HepG2 (cell line): ENCODE measurements around the gene ATP2A2. TPM values are rescaled to one million over a fixed set of nuclear protein-coding genes. Genes with fewer than 3 reads are reported as not detected.
A peak's percentile ranks its signal among the peaks of the same experiment; 100 is the strongest.

Source experiments
- ARHGAP35 ChIP-seq: sonication (generic); formaldehyde crosslinking; IDR thresholded peaks from 2 replicates; pipeline ENCODE4 v1.9.0; 2022; ENCODE audit warnings: mild to moderate bottlenecking, inconsistent platforms, moderate library complexity, missing genetic modification reagents, borderline replicate concordance
- ARNT2 ChIP-seq: sonication (generic); formaldehyde crosslinking; IDR thresholded peaks from 2 replicates; pipeline ENCODE4 v1.8.0; 2022; ENCODE audit warnings: mild to moderate bottlenecking, low read depth, missing genetic modification reagents, moderate library complexity
- ATF7 ChIP-seq, 2 experiments: fragments of 450-650 bp in 1 of 2; sonication (generic) in 1 of 2; formaldehyde crosslinking in 1 of 2; IDR thresholded peaks; 2 replicates each; pipeline versions ENCODE4 v1.4.0 to v1.6.1; 2016 to 2020; ENCODE audit warnings: antibody characterized with exemption in 1 of 2, mild to moderate bottlenecking in 1 of 2, missing genetic modification reagents in 1 of 2
- ATF7-NPFF ChIP-seq: sonication (generic); formaldehyde crosslinking; IDR thresholded peaks from 2 replicates; pipeline ENCODE4 v1.8.1; 2023; ENCODE audit warnings: mild to moderate bottlenecking, low read depth, missing genetic modification reagents, moderate library complexity
- ATRX ChIP-seq: sonication (generic); formaldehyde crosslinking; IDR thresholded peaks from 2 replicates; pipeline ENCODE4 v1.4.0; 2020; ENCODE audit warnings: missing genetic modification reagents, borderline replicate concordance
- CHCHD3 ChIP-seq: sonication (generic); formaldehyde crosslinking; IDR thresholded peaks from 2 replicates; pipeline ENCODE4 v1.8.0; 2022; ENCODE audit warnings: mild to moderate bottlenecking, missing genetic modification reagents, moderate library complexity
- DR1 ChIP-seq: sonication (generic); formaldehyde crosslinking; IDR thresholded peaks from 2 replicates; pipeline ENCODE4 v1.8.0; 2021; ENCODE audit warnings: mild to moderate bottlenecking, missing genetic modification reagents, inconsistent platforms
- GABPB1 ChIP-seq: IDR thresholded peaks from 2 replicates; pipeline ENCODE4 v1.6.1; 2016; ENCODE audit warnings: mild to moderate bottlenecking, missing genetic modification reagents, moderate library complexity, missing compliant biosample characterization
- HOXA5 ChIP-seq: sonication (generic); formaldehyde crosslinking; IDR thresholded peaks from 2 replicates; pipeline ENCODE4 v1.4.0; 2020; ENCODE audit warnings: missing genetic modification reagents
- HOXA9 ChIP-seq: sonication (generic); formaldehyde crosslinking; IDR thresholded peaks from 2 replicates; pipeline ENCODE4 v1.8.1; 2022; ENCODE audit warnings: missing genetic modification reagents, mild to moderate bottlenecking, moderate library complexity, borderline replicate concordance
- NKX3-1 ChIP-seq: sonication (generic); formaldehyde crosslinking; IDR thresholded peaks from 2 replicates; pipeline ENCODE4 v1.5.0; 2020; ENCODE audit warnings: missing genetic modification reagents
- PHF20 ChIP-seq: sonication (generic); formaldehyde crosslinking; IDR thresholded peaks from 2 replicates; pipeline ENCODE4 v1.5.0; 2020; ENCODE audit warnings: mild to moderate bottlenecking, missing genetic modification reagents
- PHF8 ChIP-seq: sonication (generic); formaldehyde crosslinking; IDR thresholded peaks from 2 replicates; pipeline ENCODE4 v1.5.0; 2020; ENCODE audit warnings: missing genetic modification reagents
- SUZ12 ChIP-seq: fragments of 150-350 bp; IDR thresholded peaks from 2 replicates; pipeline ENCODE4 v1.6.1; 2014; ENCODE audit warnings: low read depth, low read length
- ZNF232 ChIP-seq: sonication (generic); formaldehyde crosslinking; IDR thresholded peaks from 2 replicates; pipeline ENCODE4 v1.4.0; 2020; ENCODE audit warnings: missing genetic modification reagents, borderline replicate concordance
- ZNF331 ChIP-seq: sonication (generic); formaldehyde crosslinking; IDR thresholded peaks from 2 replicates; pipeline ENCODE4 v1.4.0; 2020; ENCODE audit warnings: missing genetic modification reagents
- ZNF567 ChIP-seq: sonication (generic); formaldehyde crosslinking; IDR thresholded peaks from 2 replicates; pipeline ENCODE4 v1.8.1; 2023; ENCODE audit warnings: mild to moderate bottlenecking, missing genetic modification reagents, borderline replicate concordance
- ZNF720 ChIP-seq: sonication (generic); formaldehyde crosslinking; IDR thresholded peaks from 2 replicates; pipeline ENCODE4 v1.4.0; 2020; ENCODE audit warnings: missing genetic modification reagents
- polyA plus RNA-seq, 8 experiments: library from polyadenylated mRNA; depleted of rRNA in 3 of 8; stranded (reverse) in 7 of 8; unstranded in 1 of 8; fragments of >200 nt; fragmentation: Illumina TruSeq in 4 of 8; extraction: Trizol in 4 of 8; gene quantifications; 2 replicates each; pipeline versions ENCODE4 v1.2.1 to v1.2.3, GENCODE V29; 2011 to 2016; ENCODE audit warnings: low read depth in 4 of 8, missing spikeins in 1 of 8, mixed read lengths in 1 of 8; ENCODE audit not compliant: insufficient read depth in 1 of 8
- total RNA-seq, 5 experiments: library from RNA; depleted of rRNA; stranded (reverse); fragments of >200 nt; fragmentation: Illumina TruSeq; extraction: Trizol; gene quantifications; 2 replicates each; pipeline ENCODE4 v1.2.3, GENCODE V29; 2016; ENCODE audit warnings: low read depth in 1 of 5
- TF ChIP-seq, protein P1 (sequence below): sonication (generic); formaldehyde crosslinking; IDR thresholded peaks from 2 replicates; pipeline ENCODE4 v1.8.0; 2022; ENCODE audit warnings: low read depth, missing genetic modification reagents
- TF ChIP-seq, protein P2 (sequence below): sonication (generic); formaldehyde crosslinking; IDR thresholded peaks from 2 replicates; pipeline ENCODE4 v1.5.0; 2020; ENCODE audit warnings: missing genetic modification reagents
- TF ChIP-seq, protein P3 (sequence below): sonication (generic); formaldehyde crosslinking; IDR thresholded peaks from 2 replicates; pipeline ENCODE4 v1.5.0; 2020; ENCODE audit warnings: missing genetic modification reagents
- TF ChIP-seq, protein P4 (sequence below): sonication (generic); formaldehyde crosslinking; IDR thresholded peaks from 2 replicates; pipeline ENCODE4 v1.8.1; 2022; ENCODE audit warnings: mild to moderate bottlenecking, missing genetic modification reagents

Gene ATP2A2
- total and polyA plus RNA-seq, 2 of the 13 experiments (the other 11 are each of a cell fraction or from before 2014, with no cell fraction given), result 35.4 to 85.5 TPM

DNA sequence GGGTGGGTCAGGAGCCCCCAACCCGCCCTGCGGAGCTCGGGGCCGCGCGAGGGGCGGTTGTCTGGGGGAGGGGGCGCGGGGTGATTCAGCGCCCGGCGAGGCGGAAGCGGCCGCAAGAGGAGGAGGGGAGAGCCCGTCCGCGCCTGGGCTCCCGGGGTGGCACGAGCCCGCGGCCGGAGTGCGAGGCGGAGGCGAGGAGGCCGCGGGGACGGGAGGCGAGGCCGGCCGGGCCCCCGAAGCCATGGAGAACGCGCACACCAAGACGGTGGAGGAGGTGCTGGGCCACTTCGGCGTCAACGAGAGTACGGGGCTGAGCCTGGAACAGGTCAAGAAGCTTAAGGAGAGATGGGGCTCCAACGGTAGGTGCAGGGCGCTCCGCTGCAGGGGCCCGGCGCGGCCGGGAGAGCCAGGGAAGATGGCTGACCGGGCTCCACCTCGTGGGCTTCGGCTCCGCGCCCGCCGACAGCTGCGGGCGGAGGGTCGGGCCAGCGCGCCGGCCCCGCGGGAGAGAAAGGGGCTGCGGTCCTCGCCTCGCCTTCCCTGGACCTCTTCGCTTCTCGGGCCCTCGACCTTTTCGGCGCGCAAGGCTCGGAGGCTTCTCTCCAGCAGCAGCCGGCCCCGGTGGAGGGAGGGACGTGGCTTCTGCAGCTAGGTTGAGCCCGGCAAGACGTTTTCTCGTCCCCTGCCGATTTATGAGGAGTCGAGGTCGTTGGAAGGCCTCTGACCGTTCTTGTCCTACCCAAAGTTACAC is 677 bp downstream of the ATP2A2 start (continued):
- TF ChIP-seq ZNF232 (CRISPR knock-in tag) (0 out of 2 replicates have a peak, but pooled peaks have one; percentile 49), ZNF720 (CRISPR knock-in tag) (no peak), NKX3-1 (CRISPR knock-in tag) (peak; percentile 41; the same call in 1 of the 2 replicates), ATF7 (IDR thresholded peaks at IDR 0.05) (no peak), ATF7 (CRISPR knock-in tag; IDR thresholded peaks at IDR 0.05) (no peak; the same call in 1 of the 2 replicates), ARNT2 (peak; percentile 97), HOXA9 (CRISPR knock-in tag) (0 out of 2 replicates have a peak, but pooled peaks have one; percentile 12), ZNF567 (CRISPR knock-in tag) (no peak), CHCHD3 (peak; percentile 73; the same call in 1 of the 2 replicates), GABPB1 (CRISPR knock-in tag) (peak; percentile 77), HOXA5 (CRISPR knock-in tag) (peak; percentile 64; the same call in 1 of the 2 replicates), PHF8 (CRISPR knock-in tag) (peak; percentile 46; the same call in 1 of the 2 replicates), ATF7-NPFF (peak; percentile 72; the same call in 1 of the 2 replicates), PHF20 (peak; percentile 55; the same call in 1 of the 2 replicates), DR1 (CRISPR knock-in tag) (no peak), ZNF331 (CRISPR knock-in tag) (no peak), ATRX (CRISPR knock-in tag) (no peak), SUZ12 (no peak), ARHGAP35 (peak; percentile 43; the same call in 1 of the 2 replicates)
- TF ChIP-seq, protein P1, sequence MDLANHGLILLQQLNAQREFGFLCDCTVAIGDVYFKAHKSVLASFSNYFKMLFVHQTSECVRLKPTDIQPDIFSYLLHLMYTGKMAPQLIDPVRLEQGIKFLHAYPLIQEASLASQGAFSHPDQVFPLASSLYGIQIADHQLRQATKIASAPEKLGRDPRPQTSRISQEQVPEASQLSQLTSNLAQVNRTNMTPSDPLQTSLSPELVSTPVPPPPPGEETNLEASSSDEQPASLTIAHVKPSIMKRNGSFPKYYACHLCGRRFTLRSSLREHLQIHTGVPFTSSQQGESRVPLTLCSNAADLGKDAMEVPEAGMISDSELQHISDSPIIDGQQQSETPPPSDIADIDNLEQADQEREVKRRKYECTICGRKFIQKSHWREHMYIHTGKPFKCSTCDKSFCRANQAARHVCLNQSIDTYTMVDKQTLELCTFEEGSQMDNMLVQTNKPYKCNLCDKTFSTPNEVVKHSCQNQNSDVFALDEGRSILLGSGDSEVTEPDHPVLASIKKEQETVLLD (CRISPR knock-in tag), result peak; percentile 2; the same call in 1 of the 2 replicates
- TF ChIP-seq, protein P2, sequence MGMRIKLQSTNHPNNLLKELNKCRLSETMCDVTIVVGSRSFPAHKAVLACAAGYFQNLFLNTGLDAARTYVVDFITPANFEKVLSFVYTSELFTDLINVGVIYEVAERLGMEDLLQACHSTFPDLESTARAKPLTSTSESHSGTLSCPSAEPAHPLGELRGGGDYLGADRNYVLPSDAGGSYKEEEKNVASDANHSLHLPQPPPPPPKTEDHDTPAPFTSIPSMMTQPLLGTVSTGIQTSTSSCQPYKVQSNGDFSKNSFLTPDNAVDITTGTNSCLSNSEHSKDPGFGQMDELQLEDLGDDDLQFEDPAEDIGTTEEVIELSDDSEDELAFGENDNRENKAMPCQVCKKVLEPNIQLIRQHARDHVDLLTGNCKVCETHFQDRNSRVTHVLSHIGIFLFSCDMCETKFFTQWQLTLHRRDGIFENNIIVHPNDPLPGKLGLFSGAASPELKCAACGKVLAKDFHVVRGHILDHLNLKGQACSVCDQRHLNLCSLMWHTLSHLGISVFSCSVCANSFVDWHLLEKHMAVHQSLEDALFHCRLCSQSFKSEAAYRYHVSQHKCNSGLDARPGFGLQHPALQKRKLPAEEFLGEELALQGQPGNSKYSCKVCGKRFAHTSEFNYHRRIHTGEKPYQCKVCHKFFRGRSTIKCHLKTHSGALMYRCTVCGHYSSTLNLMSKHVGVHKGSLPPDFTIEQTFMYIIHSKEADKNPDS (CRISPR knock-in tag), result no peak
- TF ChIP-seq, protein P3, sequence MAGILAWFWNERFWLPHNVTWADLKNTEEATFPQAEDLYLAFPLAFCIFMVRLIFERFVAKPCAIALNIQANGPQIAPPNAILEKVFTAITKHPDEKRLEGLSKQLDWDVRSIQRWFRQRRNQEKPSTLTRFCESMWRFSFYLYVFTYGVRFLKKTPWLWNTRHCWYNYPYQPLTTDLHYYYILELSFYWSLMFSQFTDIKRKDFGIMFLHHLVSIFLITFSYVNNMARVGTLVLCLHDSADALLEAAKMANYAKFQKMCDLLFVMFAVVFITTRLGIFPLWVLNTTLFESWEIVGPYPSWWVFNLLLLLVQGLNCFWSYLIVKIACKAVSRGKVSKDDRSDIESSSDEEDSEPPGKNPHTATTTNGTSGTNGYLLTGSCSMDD, result 0 out of 2 replicates have a peak, but pooled peaks have one; percentile 72
- TF ChIP-seq, protein P4, sequence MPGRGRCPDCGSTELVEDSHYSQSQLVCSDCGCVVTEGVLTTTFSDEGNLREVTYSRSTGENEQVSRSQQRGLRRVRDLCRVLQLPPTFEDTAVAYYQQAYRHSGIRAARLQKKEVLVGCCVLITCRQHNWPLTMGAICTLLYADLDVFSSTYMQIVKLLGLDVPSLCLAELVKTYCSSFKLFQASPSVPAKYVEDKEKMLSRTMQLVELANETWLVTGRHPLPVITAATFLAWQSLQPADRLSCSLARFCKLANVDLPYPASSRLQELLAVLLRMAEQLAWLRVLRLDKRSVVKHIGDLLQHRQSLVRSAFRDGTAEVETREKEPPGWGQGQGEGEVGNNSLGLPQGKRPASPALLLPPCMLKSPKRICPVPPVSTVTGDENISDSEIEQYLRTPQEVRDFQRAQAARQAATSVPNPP (CRISPR knock-in tag), result no peak
